22Rv1 (cell line): ENCODE measurements around the gene TAF11L4.

Source experiments
- CTCF ChIP-seq: fragments of 450-650 bp; IDR thresholded peaks from 2 replicates; pipeline ENCODE4 v1.5.1; 2017; ENCODE audit warnings: mild to moderate bottlenecking
- ZFX ChIP-seq: fragments of 450-650 bp; IDR thresholded peaks from 2 replicates; pipeline ENCODE4 v1.6.1; 2017; ENCODE audit warnings: antibody characterized with exemption, borderline replicate concordance

GRCh38 chr5:17482790-17483189, 38.8 kb upstream of the TAF11L4 start:
- TF ChIP-seq CTCF (no peak), ZFX (no peak)
